ENCODE results near the gene PROB1. TPM values are rescaled to one million over a fixed set of nuclear protein-coding genes. Genes with fewer than 3 reads are reported as not detected.
A peak's percentile ranks its signal among the peaks of the same experiment; 100 is the strongest.
"Not testable (repeated sequence)": the region's sequence is repeated elsewhere in the genome, so short reads cannot be mapped to it uniquely, and the experiment has no call there.

PROB1 gene, protein sequence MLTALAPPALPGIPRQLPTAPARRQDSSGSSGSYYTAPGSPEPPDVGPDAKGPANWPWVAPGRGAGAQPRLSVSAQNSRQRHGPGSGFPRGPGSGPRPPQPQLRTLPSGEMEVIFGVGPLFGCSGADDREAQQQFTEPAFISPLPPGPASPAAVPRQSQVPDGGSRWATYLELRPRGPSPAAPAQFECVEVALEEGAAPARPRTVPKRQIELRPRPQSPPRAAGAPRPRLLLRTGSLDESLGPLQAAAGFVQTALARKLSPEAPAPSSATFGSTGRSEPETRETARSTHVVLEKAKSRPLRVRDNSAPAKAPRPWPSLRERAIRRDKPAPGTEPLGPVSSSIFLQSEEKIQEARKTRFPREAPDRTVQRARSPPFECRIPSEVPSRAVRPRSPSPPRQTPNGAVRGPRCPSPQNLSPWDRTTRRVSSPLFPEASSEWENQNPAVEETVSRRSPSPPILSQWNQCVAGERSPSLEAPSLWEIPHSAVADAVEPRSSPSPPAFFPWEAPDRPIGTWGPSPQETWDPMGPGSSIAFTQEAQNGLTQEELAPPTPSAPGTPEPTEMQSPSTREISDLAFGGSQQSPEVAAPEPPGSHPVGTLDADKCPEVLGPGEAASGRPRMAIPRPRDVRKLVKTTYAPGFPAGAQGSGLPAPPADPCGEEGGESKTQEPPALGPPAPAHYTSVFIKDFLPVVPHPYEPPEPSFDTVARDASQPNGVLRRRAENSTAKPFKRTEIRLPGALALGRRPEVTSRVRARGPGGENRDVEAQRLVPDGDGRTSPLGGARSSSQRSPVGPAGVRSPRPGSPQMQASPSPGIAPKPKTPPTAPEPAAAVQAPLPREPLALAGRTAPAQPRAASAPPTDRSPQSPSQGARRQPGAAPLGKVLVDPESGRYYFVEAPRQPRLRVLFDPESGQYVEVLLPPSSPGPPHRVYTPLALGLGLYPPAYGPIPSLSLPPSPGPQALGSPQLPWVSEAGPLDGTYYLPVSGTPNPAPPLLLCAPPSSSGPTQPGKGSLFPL
- 10 to 100 TPM in 11 of 12 donors, not detected in 1; 12.2 to 61.0 (median 29.0) TPM for polyA plus RNA-seq (ENCODE audit: insufficient read length in 12 of 12)
- long read RNA-seq, donor 1, full-length matches to known transcripts, result 5 of 5 reads
- long read RNA-seq, donor 1, partial matches to known transcripts, result 0 of 5 reads
- long read RNA-seq, donor 1, other reads (novel, unspliced or antisense), result 0 of 5 reads
- long read RNA-seq, donor 2, full-length matches to known transcripts, result 154 of 154 reads
- long read RNA-seq, donor 2, partial matches to known transcripts, result 0 of 154 reads
- long read RNA-seq, donor 2, other reads (novel, unspliced or antisense), result 0 of 154 reads
- long read RNA-seq, donor 3, full-length matches to known transcripts, result 51 of 51 reads
- long read RNA-seq, donor 3, partial matches to known transcripts, result 0 of 51 reads
- long read RNA-seq, donor 3, other reads (novel, unspliced or antisense), result 0 of 51 reads
- long read RNA-seq, donor 4, full-length matches to known transcripts, result 40 of 40 reads
- long read RNA-seq, donor 4, partial matches to known transcripts, result 0 of 40 reads
- long read RNA-seq, donor 4, other reads (novel, unspliced or antisense), result 0 of 40 reads
- long read RNA-seq, donor 5, full-length matches to known transcripts, result 71 of 71 reads
- long read RNA-seq, donor 5, partial matches to known transcripts, result 0 of 71 reads
- long read RNA-seq, donor 5, other reads (novel, unspliced or antisense), result 0 of 71 reads
- long read RNA-seq, donor 6, full-length matches to known transcripts, result 40 of 40 reads
- long read RNA-seq, donor 6, partial matches to known transcripts, result 0 of 40 reads
- long read RNA-seq, donor 6, other reads (novel, unspliced or antisense), result 0 of 40 reads
- long read RNA-seq, donor 7, full-length matches to known transcripts, result 37 of 37 reads
- long read RNA-seq, donor 7, partial matches to known transcripts, result 0 of 37 reads
- long read RNA-seq, donor 7, other reads (novel, unspliced or antisense), result 0 of 37 reads
- long read RNA-seq, donor 8, full-length matches to known transcripts, result 87 of 87 reads
- long read RNA-seq, donor 8, partial matches to known transcripts, result 0 of 87 reads
- long read RNA-seq, donor 8, other reads (novel, unspliced or antisense), result 0 of 87 reads
- long read RNA-seq, donor 9, full-length matches to known transcripts, result 27 of 27 reads
- long read RNA-seq, donor 9, partial matches to known transcripts, result 0 of 27 reads
- long read RNA-seq, donor 9, other reads (novel, unspliced or antisense), result 0 of 27 reads
- long read RNA-seq, donor 10, full-length matches to known transcripts, result 76 of 76 reads
- long read RNA-seq, donor 10, partial matches to known transcripts, result 0 of 76 reads
- long read RNA-seq, donor 10, other reads (novel, unspliced or antisense), result 0 of 76 reads
- long read RNA-seq, donor 11, full-length matches to known transcripts, result 80 of 80 reads
- long read RNA-seq, donor 11, partial matches to known transcripts, result 0 of 80 reads
- long read RNA-seq, donor 11, other reads (novel, unspliced or antisense), result 0 of 80 reads

DNA sequence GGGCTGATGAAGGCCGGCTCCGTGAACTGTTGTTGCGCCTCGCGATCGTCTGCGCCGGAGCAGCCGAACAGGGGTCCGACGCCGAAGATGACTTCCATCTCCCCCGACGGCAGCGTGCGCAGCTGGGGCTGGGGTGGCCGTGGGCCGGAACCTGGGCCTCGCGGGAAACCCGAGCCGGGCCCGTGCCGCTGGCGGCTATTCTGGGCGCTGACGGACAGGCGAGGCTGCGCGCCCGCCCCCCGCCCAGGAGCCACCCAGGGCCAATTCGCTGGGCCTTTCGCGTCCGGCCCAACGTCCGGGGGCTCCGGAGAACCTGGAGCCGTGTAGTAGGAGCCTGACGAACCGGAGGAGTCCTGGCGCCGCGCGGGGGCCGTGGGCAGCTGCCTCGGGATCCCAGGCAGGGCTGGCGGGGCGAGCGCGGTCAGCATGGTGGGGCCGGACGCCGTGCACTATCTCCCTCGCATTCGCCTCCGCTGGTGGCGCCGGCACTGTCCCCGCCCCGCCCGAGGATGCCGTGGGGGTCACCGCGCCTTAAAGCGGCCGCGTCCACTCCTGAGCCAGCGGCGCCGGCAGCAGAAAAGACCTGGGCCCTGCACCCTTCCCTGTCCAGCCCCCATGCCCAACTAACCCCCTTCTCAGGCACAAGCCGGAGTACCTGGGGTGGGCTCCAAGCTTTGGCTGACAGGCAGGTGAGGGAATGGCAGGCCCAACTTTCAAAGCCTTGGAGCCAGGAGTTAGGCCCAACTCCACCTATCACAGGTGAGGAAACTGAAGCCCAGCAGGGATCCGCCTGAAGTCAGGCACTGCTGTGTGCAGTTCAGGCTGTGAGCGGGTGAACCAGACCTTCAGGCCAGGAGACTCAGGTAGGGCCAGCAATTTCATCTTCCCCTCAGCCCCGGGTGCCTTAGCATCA lies at the start of gene PROB1:
Gene PROB1 (minus strand): TSS at position 451 of the 913 bp plus-strand sequence. CDS start 23 bp downstream, at position 428.
- no peak for DNase-seq

DNA sequence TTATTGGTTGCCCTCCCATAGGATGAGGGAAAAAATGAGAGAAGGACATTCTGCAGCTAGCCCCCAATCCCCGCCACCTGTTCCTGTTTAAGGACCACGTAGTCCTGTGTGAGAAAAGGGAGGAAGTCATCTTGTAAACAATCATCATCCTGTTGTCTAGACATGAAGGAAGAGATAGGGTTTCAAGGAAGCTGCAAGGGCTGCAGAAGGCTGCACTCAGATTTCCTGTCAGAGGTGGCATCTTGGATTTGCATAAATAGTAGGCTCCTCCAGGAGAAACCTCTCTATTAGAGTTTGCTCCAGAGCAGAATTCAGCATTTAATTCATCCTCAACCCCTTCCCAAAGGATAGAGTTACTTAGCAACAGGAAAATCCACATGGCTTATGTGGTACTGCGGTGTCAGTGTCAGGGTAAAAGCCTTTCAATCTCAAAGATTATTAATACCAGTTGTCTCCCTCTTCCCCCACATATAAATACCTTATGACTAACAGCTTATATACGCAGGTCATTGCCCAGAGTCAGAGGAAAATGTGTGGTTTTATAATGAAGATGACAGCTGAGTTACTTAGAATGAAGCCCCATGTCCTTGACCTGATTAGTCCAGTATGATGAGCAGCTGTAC lies 49.0 kb upstream of the PROB1 start:
- no peak for DNase-seq

GRCh38 chr5:139440416-139440815 lies 45.5 kb upstream of the PROB1 start:
- not testable (repeated sequence) for DNase-seq

DNA sequence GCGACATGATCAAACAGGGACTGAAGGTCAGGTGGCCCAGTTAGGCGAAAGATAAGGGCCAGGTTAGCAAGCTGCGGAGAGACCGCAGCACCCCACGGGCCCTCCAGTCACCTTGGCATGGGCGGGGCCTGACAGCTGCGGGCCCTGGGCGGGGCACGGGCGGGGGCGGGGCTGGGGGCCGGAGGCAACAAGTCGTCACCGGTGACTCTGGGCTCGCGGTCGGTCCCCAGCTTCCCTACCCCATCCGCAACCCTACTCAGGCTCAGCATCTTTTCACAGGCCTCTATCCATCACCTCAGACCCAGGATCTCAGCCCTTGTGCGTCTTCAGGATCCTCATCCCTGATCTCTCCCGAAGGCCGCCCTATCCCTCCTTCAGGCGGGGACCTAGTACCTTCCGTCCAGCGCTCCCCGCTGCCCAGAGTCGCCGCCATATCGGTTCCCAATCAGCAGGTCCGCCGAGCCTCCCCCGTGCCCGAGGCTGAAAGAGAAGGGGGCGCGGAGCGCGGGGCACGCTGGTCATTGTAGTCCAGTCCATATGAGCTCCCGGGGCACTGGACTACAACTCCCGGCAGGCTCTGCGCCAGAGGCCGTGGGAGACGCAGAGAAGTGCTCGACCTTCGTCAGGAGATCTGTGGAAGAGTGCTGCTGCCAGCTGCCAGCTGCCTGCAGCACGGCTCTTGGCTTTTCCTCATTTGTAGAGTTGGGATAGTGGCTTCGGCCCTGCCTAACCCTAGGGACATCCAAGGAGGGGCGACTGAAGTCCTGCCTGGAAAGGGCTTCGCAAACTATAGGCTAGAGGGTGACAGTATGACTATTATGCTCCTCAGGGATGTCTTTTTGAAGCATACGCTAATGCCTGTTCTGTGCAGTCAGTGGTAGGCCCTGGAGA lies 44.4 kb upstream of the PROB1 start, which contains the start of gene DNAJC18:
Gene DNAJC18 (minus strand): TSS at position 513 of the 891 bp plus-strand sequence. CDS start 80 bp downstream, at position 433.
- DNase-seq, result peak; percentile 96

GRCh38 chr5:139438707-139439012 lies 43.8 kb upstream of the PROB1 start:
- DNase-seq, result no peak

DNA sequence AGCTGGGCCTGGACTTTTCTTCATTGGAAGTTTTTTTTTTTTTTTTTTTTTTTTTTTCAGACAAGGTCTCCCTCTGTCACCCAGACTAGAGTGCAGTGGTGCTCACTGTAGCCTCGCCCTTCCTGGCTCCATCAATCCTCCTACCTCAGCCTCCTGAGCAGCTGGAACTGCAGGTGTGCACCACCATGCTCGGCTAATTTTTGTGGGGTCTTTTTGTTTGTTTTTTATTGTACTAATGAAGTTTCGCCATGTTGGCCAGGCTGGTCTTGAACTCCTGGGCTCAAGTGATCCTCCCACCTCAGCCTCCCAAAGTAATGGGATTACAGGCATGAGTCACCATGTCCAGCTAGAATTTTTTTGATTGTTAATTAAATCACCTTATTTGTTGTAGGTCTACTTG lies 40.8 kb upstream of the PROB1 start:
- no peak for DNase-seq

DNA sequence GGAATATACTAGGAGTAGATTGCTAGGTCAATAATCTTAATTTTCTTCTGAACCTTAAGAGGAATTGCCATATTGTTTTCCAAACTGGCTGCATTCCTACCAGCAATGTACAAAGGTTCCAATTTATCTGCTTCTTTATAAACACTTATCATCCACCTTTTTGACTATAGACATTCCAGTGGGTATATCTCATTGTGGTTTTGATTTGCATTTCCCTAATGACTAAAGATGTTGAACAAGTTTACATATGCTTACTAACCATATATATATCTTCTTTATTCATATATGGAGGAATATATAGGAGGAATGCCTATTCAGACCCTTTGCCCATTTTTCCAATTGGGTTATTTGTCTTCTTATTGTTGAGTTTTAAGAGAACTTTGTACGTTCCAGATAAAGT lies 36.8 kb upstream of the PROB1 start:
- DNase-seq, result no peak

DNA sequence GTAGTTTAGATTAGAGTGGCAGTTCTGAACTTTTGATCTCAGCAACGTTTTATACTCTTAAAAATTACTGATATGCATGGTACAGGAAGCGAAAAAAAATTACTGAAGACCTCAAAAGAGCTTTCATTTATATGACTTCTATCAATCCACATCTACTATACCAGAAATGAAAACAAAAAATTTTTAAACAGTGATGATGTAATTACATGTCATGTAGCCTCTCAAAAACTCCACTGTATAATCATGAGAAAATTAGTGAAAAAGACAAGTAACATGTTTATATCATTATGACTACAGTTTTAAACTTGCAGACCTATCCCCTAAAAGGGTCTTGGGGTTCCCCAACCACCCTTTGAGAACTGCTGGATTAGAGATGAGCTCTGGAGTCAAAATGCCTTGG lies 35.1 kb upstream of the PROB1 start:
- DNase-seq, result no peak

DNA sequence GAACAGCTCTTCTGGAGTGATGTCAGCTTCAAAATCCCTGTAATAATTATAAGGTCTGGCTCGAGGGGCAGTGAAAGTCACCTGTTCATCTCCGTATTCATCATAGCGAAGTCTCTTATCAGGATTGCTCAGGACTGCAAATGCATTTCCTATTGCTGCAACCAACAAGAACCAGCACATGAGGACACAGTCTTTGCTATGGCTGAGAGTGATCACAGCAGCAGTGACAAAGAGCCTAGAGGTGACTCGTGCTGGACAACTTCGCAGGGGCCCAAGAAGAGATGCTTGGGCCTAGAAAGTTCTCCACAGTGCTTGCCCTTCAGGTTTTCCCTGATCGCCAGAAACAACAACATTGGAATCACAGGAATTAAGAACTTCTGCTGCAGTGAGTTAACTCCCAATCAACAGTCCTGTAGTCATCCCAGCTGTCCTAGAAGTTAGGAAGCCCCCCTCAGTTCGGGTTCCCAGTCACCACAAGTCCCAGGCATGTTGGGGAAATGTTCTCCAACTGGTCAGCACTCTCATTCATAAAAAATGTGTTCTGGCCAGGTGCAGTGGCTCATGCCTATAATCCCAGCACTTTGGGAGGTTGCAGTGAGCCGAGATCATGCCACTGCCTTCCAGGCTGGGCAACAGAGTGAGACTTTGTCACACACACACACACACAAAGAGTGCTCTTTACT lies 31.4 kb upstream of the PROB1 start:
- no peak for DNase-seq

DNA sequence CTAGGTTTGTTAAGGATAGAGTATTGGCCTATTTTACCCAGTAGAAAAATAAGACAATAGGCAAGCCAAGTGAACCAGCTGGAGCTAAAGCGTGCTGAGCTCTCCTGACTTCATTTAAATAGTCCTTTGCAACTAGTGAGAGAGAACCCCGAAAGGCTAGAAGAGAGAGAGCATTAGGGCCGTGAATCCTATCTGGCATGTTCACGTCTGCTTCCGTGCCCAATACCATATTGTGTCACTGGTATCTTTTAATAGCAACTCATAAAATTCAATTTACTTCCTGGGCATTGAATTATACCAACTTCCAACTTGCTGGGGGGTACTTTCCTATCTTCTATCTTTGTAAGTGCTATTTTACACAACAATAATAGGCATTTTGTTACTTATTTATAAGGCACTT lies 30.6 kb upstream of the PROB1 start:
- no peak for DNase-seq

- peak; percentile 75 for DNase-seq
Measured at GRCh38 chr5:139422307-139422893, 27.5 kb upstream of the PROB1 start.

- DNase-seq, result no peak
Measured at GRCh38 chr5:139419226-139420192, 24.6 kb upstream of the PROB1 start.

- DNase-seq, result no peak
Measured at GRCh38 chr5:139418793-139419192, 23.9 kb upstream of the PROB1 start.

DNA sequence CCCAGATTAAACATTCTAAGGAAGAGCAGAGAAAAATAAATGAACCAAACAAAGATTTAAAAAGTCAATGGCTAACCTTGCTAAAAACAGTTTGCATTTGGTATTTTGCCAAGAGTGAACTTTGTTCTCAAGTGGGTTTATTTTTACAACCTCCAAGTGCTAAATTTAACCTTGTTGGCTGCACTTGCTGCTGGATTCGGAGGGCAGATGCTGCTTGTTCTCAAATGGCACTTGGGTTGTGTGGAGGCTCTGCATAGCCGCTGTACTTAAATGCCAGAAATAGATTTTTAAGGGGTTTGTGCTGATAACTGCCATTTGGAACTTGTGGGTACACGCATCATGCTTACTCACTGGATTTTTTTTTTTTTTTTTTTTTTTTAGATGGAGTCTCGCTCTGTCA lies 22.3 kb upstream of the PROB1 start:
- DNase-seq, result no peak
